HepG2 (cell line): ENCODE measurements around the gene CACHD1. TPM values are rescaled to one million over a fixed set of nuclear protein-coding genes. Genes with fewer than 3 reads are reported as not detected.
A peak's percentile ranks its signal among the peaks of the same experiment; 100 is the strongest.

Experiments
- ATAC-seq: fragments of 200-7000 bp; cut with Tn5 transposase; 3 replicates; pipeline ENCODE4 v1.9.1; 2020; ENCODE audit warnings: mild to moderate bottlenecking, moderate library complexity
- BruUV-seq: library from RNA; stranded (reverse); fragments of 400-500 nt; replicated peaks from 2 replicates; lab custom pipeline; 2021; lab: Mats Ljungman, UMichigan
- CTCF ChIA-PET: fragments of 300-600 bp; formaldehyde crosslinking; extraction: SDS; loops from one replicate; lab custom pipeline; 2021; ENCODE audit warnings: low total read pairs, inconsistent platforms, low intra/inter-chr PET ratio; lab: Yijun Ruan, JAX
- POLR2A ChIA-PET: fragments of 350-600 bp; sonication (Branson Sonifier 250); formaldehyde crosslinking; loops from one replicate; lab custom pipeline; 2020; ENCODE audit warnings: antibody characterized with exemption, inconsistent platforms; lab: Yijun Ruan, JAX
- DNase-seq: peaks from one replicate; pipeline ENCODE4 v3.0.0-alpha.2; 2015; ENCODE audit warnings: low spot score
- FAIRE-seq: peaks from 3 replicates; lab custom pipeline; 2011; peaks lifted over from hg19 to GRCh38; lab: Jason Lieb, UNC
- H2AFZ ChIP-seq: one replicate; pipeline ENCODE4 v1.6.1; 2011; ENCODE audit warnings: low read length, inconsistent platforms
- H3K27ac ChIP-seq: fragments of 300-600 bp; 3 replicates; pipeline ENCODE4 v1.8.0; 2011; ENCODE audit warnings: mixed run types, mild to moderate bottlenecking, mixed read lengths, low read length, inconsistent platforms; ENCODE audit not compliant: insufficient read depth; ENCODE audit errors: extremely low read length
- H3K27me3 ChIP-seq, 2 experiments: fragments of 200-600 bp in 1 of 2; 2 replicates in 1 of 2; 3 replicates in 1 of 2; pipeline versions ENCODE4 v1.6.0 to v1.8.0; 2011; ENCODE audit warnings: low read length in 2 of 2, mild to moderate bottlenecking in 2 of 2, moderate library complexity in 2 of 2, inconsistent platforms in 1 of 2; ENCODE audit not compliant: insufficient read depth in 2 of 2, control insufficient read depth in 1 of 2
- H3K36me3 ChIP-seq, 2 experiments: fragments of 200-600 bp in 1 of 2; replicated peaks in 1 of 2; 2 replicates in 1 of 2; 3 replicates in 1 of 2; pipeline versions ENCODE4 v1.5.1 to v1.8.0; 2011; ENCODE audit warnings: low read length in 2 of 2, inconsistent platforms in 1 of 2; ENCODE audit not compliant: insufficient read depth in 2 of 2, control insufficient read depth in 1 of 2
- H3K4me1 ChIP-seq: 2 replicates; pipeline ENCODE4 v1.5.1; 2012; ENCODE audit warnings: low read length, inconsistent platforms; ENCODE audit not compliant: insufficient read depth
- H3K4me2 ChIP-seq: 2 replicates; pipeline ENCODE4 v1.6.0; 2011; ENCODE audit warnings: low read depth, low read length, inconsistent platforms
- H3K4me3 ChIP-seq, 3 experiments: fragments of 200-600 bp in 1 of 3; sonication (generic), shearing (Covaris generic) in 1 of 3; replicated peaks in 1 of 3; 2 replicates each; pipeline ENCODE4 v1.5.1; 2011 to 2016; ENCODE audit warnings: low read length in 3 of 3, inconsistent platforms in 2 of 3, low read depth in 2 of 3, mild to moderate bottlenecking in 2 of 3, control low read depth in 1 of 3, mixed read lengths in 1 of 3; ENCODE audit not compliant: insufficient read depth in 1 of 3
- H3K79me2 ChIP-seq: one replicate; pipeline ENCODE4 v1.6.1; 2011; ENCODE audit warnings: low read length, inconsistent platforms; ENCODE audit not compliant: insufficient read depth
- H3K9ac ChIP-seq: 2 replicates; pipeline ENCODE4 v1.6.0; 2011; ENCODE audit warnings: mild to moderate bottlenecking, low read depth, low read length, inconsistent platforms; ENCODE audit not compliant: insufficient read depth
- H3K9me3 ChIP-seq: 2 replicates; pipeline ENCODE4 v1.5.1; 2012; ENCODE audit warnings: mild to moderate bottlenecking, low read length
- H4K20me1 ChIP-seq: 2 replicates; pipeline ENCODE4 v1.6.0; 2011; ENCODE audit warnings: inconsistent platforms, mild to moderate bottlenecking, low read length, moderate library complexity; ENCODE audit not compliant: insufficient read depth
- ISL2 ChIP-seq: sonication (generic); formaldehyde crosslinking; IDR thresholded peaks from 2 replicates; pipeline ENCODE4 v1.5.0; 2020; ENCODE audit warnings: missing genetic modification reagents
- JUNB ChIP-seq: sonication (generic); formaldehyde crosslinking; IDR thresholded peaks from 2 replicates; pipeline ENCODE4 v1.8.0; 2022; ENCODE audit warnings: missing genetic modification reagents, mild to moderate bottlenecking, borderline replicate concordance
- MIXL1 ChIP-seq: IDR thresholded peaks from 2 replicates; pipeline ENCODE4 v1.6.1; 2016
- SPEN ChIP-seq: sonication (generic); formaldehyde crosslinking; IDR thresholded peaks from 2 replicates; pipeline ENCODE4 v1.5.1; 2020; ENCODE audit warnings: low read depth, mild to moderate bottlenecking, missing genetic modification reagents
- TAF1 ChIP-seq: sonication (generic); formaldehyde crosslinking; IDR thresholded peaks from 2 replicates; pipeline ENCODE4 v1.4.0; 2020; ENCODE audit warnings: missing genetic modification reagents
- THAP8 ChIP-seq: sonication (generic); formaldehyde crosslinking; IDR thresholded peaks from 2 replicates; pipeline ENCODE4 v1.5.1; 2020; ENCODE audit warnings: missing genetic modification reagents, mild to moderate bottlenecking, borderline replicate concordance
- TOPORS ChIP-seq: sonication (generic); formaldehyde crosslinking; IDR thresholded peaks from 2 replicates; pipeline ENCODE4 v1.8.0; 2023; ENCODE audit warnings: mild to moderate bottlenecking, missing genetic modification reagents
- U2AF2 ChIP-seq: fragments of 200-400 bp; formaldehyde crosslinking; IDR thresholded peaks from 2 replicates; pipeline ENCODE4 v1.6.1; 2017; ENCODE audit warnings: low read depth, mild to moderate bottlenecking, low read length
- YY1 ChIP-seq: IDR thresholded peaks from 2 replicates; pipeline ENCODE4 v1.6.1; 2011; ENCODE audit warnings: low read length, low read depth, moderate library complexity, mild to moderate bottlenecking; ENCODE audit not compliant: insufficient read depth, insufficient replicate concordance
- ZBTB42 ChIP-seq: sonication (generic); formaldehyde crosslinking; IDR thresholded peaks from 2 replicates; pipeline ENCODE4 v1.5.0; 2020; ENCODE audit warnings: mild to moderate bottlenecking, missing genetic modification reagents
- ZNF136 ChIP-seq: sonication (generic); formaldehyde crosslinking; IDR thresholded peaks from 2 replicates; pipeline ENCODE4 v1.8.1; 2022; ENCODE audit warnings: low read depth, mild to moderate bottlenecking, moderate library complexity, missing genetic modification reagents
- ZNF629 ChIP-seq: sonication (generic); formaldehyde crosslinking; conservative IDR thresholded peaks from 2 replicates; pipeline ENCODE4 v1.5.0; 2020; ENCODE audit warnings: missing genetic modification reagents
- WGBS: methylation state at CpG from one replicate; pipeline ENCODE4 v1.1.6; 2017; ENCODE audit warnings: low lambda C conversion rate; 5-methylcytosine and 5-hydroxymethylcytosine counted together
- in situ Hi-C: cut with HindIII; loops from 2 replicates; pipeline ENCODE4 v1.10.0; 2017; ENCODE audit warnings: low pct_unique_long_range_greater_than_20kb; ENCODE audit not compliant: extremely low pct_ligation_motif_present
- intact Hi-C: fragments of 100-400 bp; cut with micrococcal nuclease; formaldehyde crosslinking; loops from one replicate; pipeline ENCODE4 v1.10.0; 2022; ENCODE audit not compliant: unreplicated experiment
- polyA plus RNA-seq, 8 experiments: library from polyadenylated mRNA; depleted of rRNA in 3 of 8; stranded (reverse) in 7 of 8; unstranded in 1 of 8; fragments of >200 nt; fragmentation: Illumina TruSeq in 4 of 8; extraction: Trizol in 4 of 8; gene quantifications; 2 replicates each; pipeline versions ENCODE4 v1.2.1 to v1.2.3, GENCODE V29; 2011 to 2016; ENCODE audit warnings: low read depth in 4 of 8, missing spikeins in 1 of 8, mixed read lengths in 1 of 8; ENCODE audit not compliant: insufficient read depth in 1 of 8
- total RNA-seq, 5 experiments: library from RNA; depleted of rRNA; stranded (reverse); fragments of >200 nt; fragmentation: Illumina TruSeq; extraction: Trizol; gene quantifications; 2 replicates each; pipeline ENCODE4 v1.2.3, GENCODE V29; 2016; ENCODE audit warnings: low read depth in 1 of 5

CACHD1 gene
- total and polyA plus RNA-seq, 2 of the 13 experiments (the other 11 are each of a cell fraction or from before 2014, with no cell fraction given) = 0.11 TPM; not detected in 1

- POLR2A ChIA-PET = no interaction called here
- 2% methylated on average over 2 of the region's 2 CpGs for WGBS
Measured at GRCh38 chr1:64532646-64533045, 62.7 kb downstream of the CACHD1 start.

GRCh38 chr1:64535938-64536835 is 66.3 kb downstream of the CACHD1 start:
- WGBS = 5% methylated on average over 10 of the region's 10 CpGs
- no peak for ATAC-seq
- Histone ChIP-seq H3K9me3 (no peaks in the 10 kb centered on the region), H3K4me2 (no peak overlapping the region), H4K20me1 (no peaks in the 10 kb centered on the region), H3K4me1 (peaks cover 17% of the 10 kb centered on the region), H3K27me3 (peaks cover 0 to 3% of the 10 kb centered on the region in 2 experiments; a peak in 1 of 5 replicates), H3K9ac (no peak overlapping the region), H3K4me3 (no peak overlapping the region), H3K79me2 (no peaks in the 10 kb centered on the region), H2AFZ (no peak overlapping the region), H3K36me3 (no peaks in the 10 kb centered on the region), H3K27ac (no peak overlapping the region)
- TF ChIP-seq SPEN (CRISPR knock-in tag) (no peak), YY1 (no peak), U2AF2 (no peak), ZNF629 (CRISPR knock-in tag) (peak; percentile 39; the same call in 1 of the 2 replicates), JUNB (no peak), ISL2 (no peak)
- BruUV-seq = no TSS peak
- CTCF ChIA-PET = no interaction called here
- DNase-seq = no peak
- in situ Hi-C loops = no loop called here
- intact Hi-C loops = no loop called here
- no peak for FAIRE-seq
- POLR2A ChIA-PET = no interaction called here

More at GRCh38 chr1:64532646-64533045, 62.7 kb downstream of the CACHD1 start:
- H3K79me2 ChIP-seq = no peaks in the 10 kb centered on the region
- TF ChIP-seq ZNF136 (CRISPR knock-in tag) (no peak), MIXL1 (CRISPR knock-in tag) (no peak), ZBTB42 (CRISPR knock-in tag) (no peak), THAP8 (CRISPR knock-in tag) (no peak), TAF1 (CRISPR knock-in tag) (no peak), TOPORS (CRISPR knock-in tag) (no peak)
- TF ChIP-seq, all 625 proteins: peak for 0
- CTCF ChIA-PET = no interaction called here
- intact Hi-C loops (no loop called here), in situ Hi-C loops (no loop called here)
- no TSS peak for BruUV-seq
- Histone ChIP-seq H3K4me3 (no peak overlapping the region), H4K20me1 (no peaks in the 10 kb centered on the region), H2AFZ (no peak overlapping the region), H3K27me3 (no peaks in the 10 kb centered on the region), H3K9me3 (no peaks in the 10 kb centered on the region), H3K4me1 (peaks cover 17% of the 10 kb centered on the region), H3K4me2 (no peak overlapping the region), H3K9ac (no peak overlapping the region), H3K36me3 (no peaks in the 10 kb centered on the region), H3K27ac (no peak overlapping the region)
- no peak for ATAC-seq
- no peak for DNase-seq
- FAIRE-seq = no peak
